Stimulated activated CD4-positive, alpha-beta T cell treated with anti-CD3 and anti-CD28 coated beads, Interleukin-2, amount 100 ng/mL, for 4 hours (primary cell): ENCODE data around the gene PDE10A.

Experiments used
- DNase-seq: peaks from one replicate; pipeline ENCODE4 v3.0.0-alpha.2; 2020; ENCODE audit warnings: low read depth

The PDE10A gene

GRCh38 chr6:165662749-165663376 is at the start of gene PDE10A:
PDE10A (minus strand) TSS chr6:165663241; CDS start chr6:165662811, 430 bp downstream.
- DNase-seq: no peak

- no peak for DNase-seq
Measured at GRCh38 chr6:165708985-165709576, 46.0 kb upstream of the PDE10A start.

- no peak for DNase-seq
Measured at GRCh38 chr6:165707067-165707853, 44.2 kb upstream of the PDE10A start.

GRCh38 chr6:165705941-165706340 is 42.9 kb upstream of the PDE10A start:
- no peak for DNase-seq

- no peak for DNase-seq
Measured at GRCh38 chr6:165704045-165704748, 41.2 kb upstream of the PDE10A start.

- DNase-seq: no peak
Measured at GRCh38 chr6:165702669-165703068, 39.6 kb upstream of the PDE10A start.

- DNase-seq: no peak
Measured at GRCh38 chr6:165701564-165702354, 38.7 kb upstream of the PDE10A start.

GRCh38 chr6:165701005-165701404 is 38.0 kb upstream of the PDE10A start:
- no peak for DNase-seq

GRCh38 chr6:165698868-165699267 is 35.8 kb upstream of the PDE10A start:
- no peak for DNase-seq

- DNase-seq: no peak
Measured at GRCh38 chr6:165697171-165697570, 34.1 kb upstream of the PDE10A start.

GRCh38 chr6:165695722-165696515 is 32.9 kb upstream of the PDE10A start:
- no peak for DNase-seq

- DNase-seq: no peak
Measured at GRCh38 chr6:165694296-165694695, 31.3 kb upstream of the PDE10A start.

GRCh38 chr6:165692106-165692653 is 29.1 kb upstream of the PDE10A start:
- no peak for DNase-seq

GRCh38 chr6:165689699-165690098 is 26.7 kb upstream of the PDE10A start:
- no peak for DNase-seq

- DNase-seq: no peak
Measured at GRCh38 chr6:165686596-165687365, 23.7 kb upstream of the PDE10A start.

- no peak for DNase-seq
Measured at GRCh38 chr6:165685302-165685701, 22.3 kb upstream of the PDE10A start.

- DNase-seq: no peak
Measured at GRCh38 chr6:165684333-165684732, 21.3 kb upstream of the PDE10A start.

- no peak for DNase-seq
Measured at GRCh38 chr6:165680975-165681374, 17.9 kb upstream of the PDE10A start.

GRCh38 chr6:165679326-165679725 is 16.3 kb upstream of the PDE10A start:
- DNase-seq: no peak

GRCh38 chr6:165678904-165679303 is 15.9 kb upstream of the PDE10A start:
- DNase-seq: no peak
